Stimulated activated CD8-positive, alpha-beta memory T cell treated with anti-CD3 and anti-CD28 coated beads, Interleukin-7, amount 100 ng/mL, for 24 hours (primary cell): Measurements from ENCODE around the gene ZNF664.

Experiments used
- DNase-seq: peaks from one replicate; pipeline ENCODE4 v3.0.0-alpha.2; 2020; ENCODE audit warnings: low read depth

ZNF664 gene

DNA sequence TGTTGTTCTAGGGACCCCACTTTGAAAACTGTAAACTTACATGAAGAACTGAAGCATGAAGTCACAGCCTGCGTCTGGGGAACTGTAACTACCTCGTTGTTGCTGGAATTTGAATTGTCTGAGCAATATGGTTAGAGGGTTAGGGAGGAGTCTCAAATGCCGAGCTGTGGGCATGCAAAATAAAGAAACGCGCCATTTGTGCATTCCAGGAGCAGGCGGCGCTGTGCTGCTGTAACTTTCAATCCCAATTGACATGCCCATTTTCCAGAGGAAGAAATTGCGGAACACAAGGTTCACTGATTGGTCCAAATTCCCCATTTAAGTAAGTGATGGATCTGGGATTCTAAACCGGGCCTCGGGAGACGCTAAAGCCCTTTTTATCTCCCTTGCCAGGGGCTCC is 61.3 kb downstream of the ZNF664 start:
- DNase-seq = no peak

DNA sequence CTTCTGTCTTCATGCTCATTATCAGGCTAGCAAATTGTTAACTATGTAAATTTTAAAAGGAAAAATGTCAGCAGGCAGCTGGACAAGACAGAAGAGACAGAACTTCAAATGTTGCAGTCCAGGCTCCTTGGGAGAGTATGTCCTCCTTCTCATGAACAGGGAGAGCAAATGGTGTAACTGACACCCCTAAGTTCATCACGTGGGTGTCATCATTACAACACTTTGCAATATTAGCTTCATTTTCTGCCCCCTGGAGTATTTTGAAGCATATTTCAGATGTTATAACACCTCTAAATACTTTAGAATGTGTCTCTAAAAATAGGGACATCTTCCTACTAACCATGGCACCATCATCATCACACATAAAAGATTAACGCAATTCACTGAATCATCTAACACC is 62.1 kb downstream of the ZNF664 start:
- DNase-seq = no peak

DNA sequence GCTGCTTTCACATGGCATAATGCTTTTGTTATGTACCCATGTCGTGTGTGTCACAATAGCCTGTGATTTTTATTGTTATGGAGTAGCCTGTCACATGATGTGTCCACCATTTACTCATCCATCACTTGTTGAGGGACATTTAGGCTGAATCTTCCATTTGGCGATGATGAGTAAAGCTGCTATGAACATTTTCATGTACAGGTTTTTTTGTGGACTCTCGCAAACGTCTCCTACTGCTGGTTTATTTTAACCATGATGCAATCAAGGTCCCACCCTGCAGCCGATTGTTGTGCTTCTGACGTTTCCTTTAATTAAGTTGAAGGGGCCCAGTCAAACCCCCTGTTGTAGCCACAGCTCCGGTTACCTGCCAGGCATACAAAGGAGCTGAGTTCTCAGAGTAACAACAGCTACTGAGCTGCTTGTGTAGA is 63.2 kb downstream of the ZNF664 start:
- DNase-seq = no peak

DNA sequence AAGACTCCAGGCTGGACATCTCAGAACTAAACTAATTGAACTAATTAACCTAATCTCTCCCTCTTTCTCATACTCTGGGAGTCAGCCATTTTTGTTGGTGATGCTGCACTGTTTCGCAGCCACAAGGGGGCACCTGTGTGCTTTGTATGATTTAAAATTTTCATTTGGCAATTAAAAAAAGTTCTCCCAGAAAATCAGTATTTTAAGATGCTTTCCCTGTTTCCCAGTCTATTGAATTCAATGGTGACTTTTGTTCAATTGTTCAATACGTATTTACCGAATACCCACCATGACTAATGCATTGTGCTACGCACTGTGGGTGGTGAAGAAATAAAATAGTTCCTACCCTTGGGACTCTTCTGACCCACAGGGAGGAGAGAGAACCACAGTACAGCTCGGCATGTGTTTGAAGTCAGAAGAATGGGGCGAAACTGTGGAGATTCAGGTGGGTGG is 63.7 kb downstream of the ZNF664 start:
- peak; percentile 4 for DNase-seq

DNA sequence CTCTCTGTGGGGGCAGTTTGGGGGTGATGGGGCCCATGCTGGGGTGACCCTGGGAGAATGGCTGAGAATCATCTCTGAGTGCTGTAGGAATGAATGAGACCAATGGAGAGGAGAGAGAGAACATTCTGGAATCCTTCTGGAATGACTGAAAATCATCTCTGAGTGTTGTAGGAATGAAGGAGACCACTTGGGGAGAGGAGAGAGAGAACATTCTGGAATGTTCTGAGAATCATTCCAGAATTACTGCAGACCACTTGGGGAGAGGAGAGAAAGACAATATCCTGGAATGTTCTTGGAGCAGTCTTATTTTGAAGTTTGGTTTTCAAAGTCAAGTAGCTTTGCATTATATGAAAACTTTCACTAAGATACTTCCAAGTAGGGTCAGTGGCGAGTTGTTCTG is 64.3 kb downstream of the ZNF664 start:
- DNase-seq = no peak

DNA sequence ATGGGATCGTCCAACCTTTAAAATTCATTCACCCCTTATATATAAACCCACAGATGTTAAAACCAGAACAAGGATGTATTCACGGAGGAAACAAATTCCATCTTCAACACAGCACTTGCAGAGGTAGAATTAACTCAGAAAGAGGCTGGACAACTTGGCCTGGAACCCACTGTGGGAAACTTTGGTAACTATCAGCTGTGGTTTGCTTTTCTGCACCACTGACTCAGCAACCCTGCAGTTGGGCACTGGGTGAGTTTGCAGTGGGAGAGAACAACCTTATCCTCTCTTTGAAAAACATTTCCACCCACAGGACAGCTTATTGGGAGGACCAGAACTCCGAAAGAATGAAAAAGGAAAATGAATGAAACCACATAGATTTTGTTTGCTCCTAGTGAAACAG is 66.3 kb downstream of the ZNF664 start:
- no peak for DNase-seq

DNA sequence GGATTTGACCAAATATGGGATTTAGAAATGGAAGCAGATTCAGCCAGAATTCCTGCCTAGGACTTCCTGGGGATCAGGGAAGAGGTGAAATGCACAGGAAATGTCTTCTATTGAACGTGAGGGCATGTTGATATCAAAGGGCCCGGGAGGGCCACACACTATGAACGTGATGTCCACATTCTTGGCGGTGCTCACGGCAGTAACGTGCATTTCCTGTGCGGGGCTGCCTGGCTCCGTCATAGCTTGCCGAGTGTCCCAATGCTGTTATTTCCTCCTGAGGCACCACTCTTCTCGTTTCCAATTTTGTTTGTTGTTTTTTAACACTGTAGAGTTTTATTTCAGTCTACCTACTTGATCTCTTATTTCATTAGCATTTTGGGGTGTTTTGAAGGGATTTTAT is 67.3 kb downstream of the ZNF664 start:
- DNase-seq = no peak

DNA sequence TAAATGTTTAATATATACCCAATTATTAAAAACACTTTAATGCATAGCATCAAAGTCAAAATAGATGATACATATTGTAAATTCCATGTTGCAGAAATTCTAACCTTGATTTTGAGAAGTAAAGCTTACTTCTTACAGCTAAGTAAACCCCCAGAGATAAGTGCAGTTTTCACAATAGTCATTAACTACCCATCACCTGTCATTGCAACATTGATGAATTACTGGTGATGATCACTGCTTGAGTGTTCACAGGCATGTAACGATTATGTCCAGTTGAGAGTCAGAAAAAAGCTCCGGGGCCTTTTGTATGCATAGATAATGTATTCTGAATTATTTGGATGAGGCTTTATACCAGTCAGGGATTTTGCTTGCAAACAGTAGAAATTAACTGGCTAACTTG is 67.7 kb downstream of the ZNF664 start:
- DNase-seq = no peak

DNA sequence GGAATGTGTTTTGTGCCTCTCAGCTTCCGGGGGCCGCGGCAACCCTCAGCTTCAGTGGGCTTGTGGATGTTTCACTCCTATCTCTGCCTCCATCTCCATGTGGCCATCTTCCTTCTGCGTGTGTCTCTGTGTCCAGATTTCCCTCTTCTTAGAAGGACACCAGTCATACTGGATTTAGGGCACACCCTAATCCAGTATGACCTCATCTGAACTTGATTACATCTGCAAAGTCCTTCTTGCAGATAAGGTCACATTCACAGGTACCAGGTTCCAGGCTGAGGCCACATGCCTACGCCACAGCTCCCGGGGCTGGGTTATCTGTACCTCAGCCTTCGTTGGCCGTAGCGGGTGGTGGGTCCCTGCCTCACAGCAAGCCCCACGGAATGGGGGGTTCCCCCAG is 68.9 kb downstream of the ZNF664 start:
- DNase-seq = no peak

DNA sequence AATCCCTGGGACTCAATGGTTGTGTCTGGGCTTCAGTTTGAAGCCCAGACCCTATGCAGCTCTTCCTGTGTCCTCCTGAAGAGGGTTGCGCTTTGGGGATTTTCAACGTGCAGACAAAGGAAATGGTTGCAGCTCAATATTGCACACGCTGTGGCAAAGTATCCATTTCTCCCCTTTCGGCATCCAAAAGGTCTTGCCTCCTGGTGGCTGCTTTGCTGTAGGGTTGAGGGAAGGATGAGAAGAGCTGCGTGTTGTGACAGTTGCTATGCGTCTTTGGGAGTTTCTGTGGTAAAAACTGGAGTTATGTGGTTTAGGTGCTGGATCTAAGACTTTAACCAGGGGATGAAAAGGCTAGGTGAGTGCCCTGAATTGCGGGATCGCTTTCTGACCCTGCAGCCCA is 71.0 kb downstream of the ZNF664 start:
- DNase-seq = no peak

DNA sequence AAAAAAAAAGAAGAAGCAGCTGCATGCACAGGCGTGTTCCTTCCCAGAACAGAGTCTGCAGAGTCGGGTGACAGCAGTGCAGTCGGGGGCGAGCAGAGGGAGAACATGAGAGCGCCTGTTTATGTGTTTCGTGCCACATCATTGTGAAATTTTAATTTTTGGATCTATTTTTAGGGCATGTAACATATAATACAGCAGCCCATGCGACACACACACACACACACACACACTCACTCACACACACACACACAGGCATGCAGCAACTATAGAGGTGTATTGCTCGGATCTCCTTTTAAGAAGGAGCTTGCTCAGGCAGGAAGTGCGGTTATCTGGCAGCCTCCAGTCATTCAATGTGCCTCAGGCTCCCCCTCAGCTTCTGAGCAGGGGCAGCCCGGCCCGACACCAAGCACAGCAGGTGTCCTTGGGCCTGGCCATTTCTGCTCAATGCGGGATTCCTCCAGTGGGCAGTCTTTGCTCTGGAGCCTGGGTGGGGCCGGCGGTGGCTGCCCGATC is 71.8 kb downstream of the ZNF664 start:
- DNase-seq = no peak

DNA sequence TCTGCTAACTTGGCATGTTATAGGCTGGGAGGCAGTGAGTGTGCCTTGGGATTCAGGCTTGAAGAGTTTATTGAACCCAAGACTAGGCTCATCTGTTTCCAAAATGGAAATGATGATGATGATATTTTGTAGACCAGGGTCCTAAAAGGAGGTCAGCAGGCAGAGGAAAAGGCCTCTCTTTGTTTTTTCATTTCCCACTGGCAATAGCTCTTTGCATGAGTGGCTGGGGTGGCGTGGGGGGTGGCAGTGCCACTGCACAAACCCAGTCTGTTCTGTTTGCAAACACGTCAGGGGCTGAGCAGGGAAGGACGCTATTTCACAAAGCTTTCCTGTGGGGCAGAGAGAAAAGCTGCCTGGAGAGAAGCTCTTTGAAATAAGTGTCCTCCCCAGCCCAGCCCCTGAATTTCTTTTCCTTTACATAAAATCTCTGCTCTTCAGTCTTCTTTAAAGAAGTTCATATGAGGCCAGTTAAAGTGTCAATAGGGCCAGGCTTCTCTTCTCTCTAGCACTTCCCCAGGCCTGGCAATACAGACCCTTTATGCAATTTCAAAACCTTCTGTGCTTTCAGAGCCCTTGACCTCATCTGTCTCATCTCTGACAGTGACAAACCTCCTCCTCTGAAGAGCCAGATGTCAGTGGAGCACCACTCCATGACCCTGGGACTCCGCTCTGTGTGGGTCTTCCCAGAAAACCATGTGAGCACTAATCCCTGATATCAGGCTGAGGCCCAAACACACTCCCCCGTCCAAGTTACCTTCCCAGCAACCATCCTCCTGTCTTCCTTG is 72.8 kb downstream of the ZNF664 start:
- no peak for DNase-seq

DNA sequence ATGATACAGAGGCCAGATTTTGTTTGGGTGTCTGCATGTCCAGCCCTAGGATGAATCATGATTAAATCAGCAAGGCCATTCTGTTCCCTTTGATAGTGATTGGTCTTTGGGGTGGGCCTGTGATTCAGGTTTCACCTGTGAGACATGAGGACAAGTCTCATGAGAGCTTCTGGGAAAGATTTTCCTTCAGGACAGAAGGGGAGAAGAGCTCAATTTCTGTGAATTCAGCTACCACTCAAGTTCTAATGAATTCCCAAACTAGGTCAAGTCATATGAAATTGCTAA is 73.4 kb downstream of the ZNF664 start:
- no peak for DNase-seq

DNA sequence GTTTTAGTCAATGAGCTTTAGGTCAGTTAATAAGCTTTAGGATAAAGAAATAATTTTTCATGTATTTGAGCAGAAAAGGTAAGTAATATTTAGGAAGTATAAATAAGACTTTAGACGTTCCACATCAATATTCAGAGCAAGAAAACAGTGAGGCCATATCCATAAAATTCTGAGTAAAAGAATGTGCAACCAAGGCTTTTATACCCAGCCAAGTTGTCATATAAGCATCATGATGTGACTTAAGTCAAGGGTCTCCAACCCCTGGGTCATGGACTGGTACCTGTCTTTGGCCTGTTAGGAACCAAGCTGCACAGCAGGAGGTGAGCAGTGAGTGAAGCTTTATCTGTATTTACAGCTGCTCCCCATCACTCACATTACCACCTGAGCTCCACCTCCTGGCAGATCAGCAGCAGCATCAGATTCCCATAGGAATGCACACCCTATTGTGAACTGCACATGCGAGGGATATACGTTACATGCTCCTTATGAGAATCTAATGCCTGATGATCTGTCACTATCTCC is 74.1 kb downstream of the ZNF664 start:
- DNase-seq = no peak

DNA sequence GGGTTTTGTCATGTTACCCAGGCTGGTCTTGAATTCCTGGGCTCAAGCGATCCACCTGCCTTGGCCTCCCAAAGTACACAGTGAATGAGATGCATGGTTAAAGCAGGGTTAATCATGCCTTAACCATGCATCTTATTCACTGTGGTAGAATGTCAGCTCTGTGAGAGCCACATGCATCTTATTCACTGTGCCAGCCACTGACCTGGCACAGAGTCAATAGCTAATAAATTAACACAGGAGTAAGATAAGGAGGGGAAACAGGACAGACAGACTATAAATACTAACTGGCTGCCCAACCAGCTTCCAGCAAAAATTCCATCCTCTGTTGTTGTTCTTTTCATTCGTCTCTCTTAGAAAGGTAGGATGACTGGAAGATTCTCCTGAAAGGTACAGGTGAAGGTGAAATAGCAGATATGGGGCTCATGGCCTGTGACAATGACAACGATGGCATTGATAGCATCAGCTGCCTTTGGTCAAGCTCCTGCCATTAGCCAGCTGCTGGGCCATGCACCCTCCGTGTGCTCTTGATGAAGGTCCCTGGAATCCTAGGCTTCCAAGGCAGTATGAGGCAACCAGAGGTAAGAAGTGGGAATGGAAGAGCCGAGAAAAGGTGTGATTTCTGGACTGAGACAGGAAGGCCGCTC is 76.6 kb downstream of the ZNF664 start:
- DNase-seq = no peak

DNA sequence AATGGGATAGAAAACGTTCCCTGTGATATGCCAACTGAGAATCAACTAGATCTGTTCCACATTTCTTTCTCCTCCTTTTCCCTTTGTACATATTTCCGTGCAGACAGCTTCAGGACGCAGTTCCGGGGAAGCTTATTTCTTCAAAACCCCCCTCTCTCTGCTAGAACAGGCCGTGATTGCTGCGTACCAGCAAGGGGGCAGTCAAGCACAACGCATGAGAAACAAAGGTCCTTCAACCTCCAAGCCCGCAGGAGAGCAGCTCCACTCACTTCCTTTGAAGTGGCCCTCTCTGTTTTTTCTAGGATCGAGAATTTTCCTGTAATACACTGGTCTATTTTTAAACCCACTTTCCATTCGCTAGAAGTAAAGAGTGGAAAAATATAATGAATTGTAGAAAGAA is 80.8 kb downstream of the ZNF664 start:
- DNase-seq = no peak

DNA sequence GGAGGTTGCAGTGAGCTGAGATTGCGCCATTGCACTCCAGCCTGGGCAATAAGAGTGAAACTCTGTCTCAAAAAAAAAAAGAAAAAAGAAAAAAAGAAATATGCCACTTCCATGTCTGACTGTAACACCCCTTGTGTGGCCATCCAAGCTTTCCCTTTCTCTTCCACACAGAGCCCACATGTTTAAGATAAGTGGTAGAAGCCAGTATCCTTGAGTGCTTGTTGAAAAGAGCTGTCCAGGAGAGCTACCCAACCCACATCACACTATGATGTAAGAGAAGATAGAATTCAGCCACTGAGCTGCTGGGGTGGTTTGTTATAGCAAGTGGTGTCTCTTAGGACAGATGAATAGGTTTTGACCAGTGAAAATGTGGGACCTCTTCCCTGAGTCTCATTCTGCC is 82.1 kb downstream of the ZNF664 start:
- no peak for DNase-seq

DNA sequence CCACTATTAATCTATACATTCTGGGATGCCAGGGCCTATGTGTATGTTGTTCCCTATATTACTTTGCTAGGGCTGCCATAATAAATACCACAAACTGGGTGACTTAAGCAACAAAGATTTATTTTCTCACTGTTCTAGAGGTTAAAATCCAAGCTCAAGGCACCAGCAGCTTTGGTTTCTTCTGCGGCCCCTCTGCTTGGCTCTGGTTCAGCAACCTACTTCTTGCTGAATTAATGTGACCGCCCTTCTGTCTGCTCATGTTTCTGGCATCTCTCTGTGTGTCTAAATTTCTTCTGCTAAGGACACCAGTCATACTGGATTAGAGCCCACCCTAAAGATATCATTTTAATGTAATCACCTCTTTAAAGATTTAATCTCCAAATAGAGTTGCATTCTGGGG is 84.7 kb downstream of the ZNF664 start:
- DNase-seq = no peak

DNA sequence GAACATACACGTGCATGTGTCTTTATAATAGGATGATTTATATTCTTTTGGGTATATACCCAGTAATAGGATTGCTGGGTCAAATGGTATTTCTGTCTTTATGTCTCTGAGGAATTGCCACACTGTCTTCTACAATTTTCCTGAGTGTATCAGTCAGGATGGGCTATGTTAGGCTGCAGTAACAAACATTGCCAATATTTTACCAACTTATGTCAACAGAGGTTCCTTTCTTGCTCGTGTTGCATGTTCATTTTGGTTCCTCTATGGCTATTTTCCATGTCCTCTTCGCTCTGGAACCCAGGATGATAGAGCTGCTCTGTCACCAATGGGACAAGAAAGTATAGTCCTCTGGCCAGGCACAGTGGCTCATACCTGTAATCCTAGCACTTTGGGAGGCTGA is 86.7 kb downstream of the ZNF664 start:
- no peak for DNase-seq
